GM21526 (cell line): ENCODE measurements around the gene ATP5PB.

Experiments
- ATAC-seq: cut with Tn5 transposase; IDR thresholded peaks from one replicate; pipeline ENCODE4 v1.9.1; 2021; ENCODE audit warnings: moderate library complexity; ENCODE audit not compliant: unreplicated experiment, low FRiP score

Gene ATP5PB, protein sequence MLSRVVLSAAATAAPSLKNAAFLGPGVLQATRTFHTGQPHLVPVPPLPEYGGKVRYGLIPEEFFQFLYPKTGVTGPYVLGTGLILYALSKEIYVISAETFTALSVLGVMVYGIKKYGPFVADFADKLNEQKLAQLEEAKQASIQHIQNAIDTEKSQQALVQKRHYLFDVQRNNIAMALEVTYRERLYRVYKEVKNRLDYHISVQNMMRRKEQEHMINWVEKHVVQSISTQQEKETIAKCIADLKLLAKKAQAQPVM

GRCh38 chr1:111448918-111449702, at the start of gene ATP5PB, which contains the start of gene WDR77:
Gene ATP5PB, plus strand, starts transcription at chr1:111449464. Its CDS starts 78 bp downstream, at chr1:111449542.
Gene WDR77, minus strand, starts transcription at chr1:111449256. Its CDS starts 87 bp downstream, at chr1:111449169.
- ATAC-seq = peak; percentile 84

DNA sequence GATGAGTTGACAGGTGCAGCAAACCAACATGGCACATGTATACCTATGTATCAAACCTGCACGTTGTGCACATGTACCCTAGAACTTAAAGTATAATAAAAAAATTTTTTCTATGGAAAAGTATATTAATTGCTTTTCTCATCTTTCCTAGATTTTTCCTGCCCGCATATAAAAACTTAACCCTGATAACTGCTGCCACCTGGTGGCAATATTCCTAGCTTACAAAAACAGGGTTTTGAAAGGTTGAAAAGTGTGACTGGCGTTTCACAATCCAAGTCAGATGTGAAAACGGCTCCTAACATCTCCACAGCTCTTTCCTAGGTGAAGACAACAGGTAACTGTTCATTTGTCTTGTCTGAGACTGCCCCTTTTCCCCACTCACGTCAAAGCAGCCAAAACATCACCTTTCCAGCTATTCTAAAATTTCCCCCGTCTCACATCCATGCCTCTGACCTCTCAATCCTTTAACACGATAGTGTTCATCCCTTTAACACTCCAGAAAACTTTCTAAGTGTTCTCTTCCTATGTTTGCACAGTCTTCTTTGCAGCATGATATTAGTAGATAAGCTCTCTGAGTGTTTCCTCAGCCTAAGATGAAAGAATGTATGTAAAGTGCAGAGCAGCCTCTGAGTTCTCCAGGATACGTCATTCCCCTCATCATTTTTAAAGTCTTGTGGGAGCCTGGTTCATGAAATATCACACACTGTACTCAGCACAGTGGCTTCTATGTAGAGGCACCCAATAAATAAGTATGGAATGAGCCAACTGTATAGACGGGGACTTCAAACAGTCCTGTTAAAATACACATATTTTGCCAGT, 49.3 kb upstream of the ATP5PB start:
- no peak for ATAC-seq

GRCh38 chr1:111402083-111402482, 47.2 kb upstream of the ATP5PB start:
- ATAC-seq = no peak

DNA sequence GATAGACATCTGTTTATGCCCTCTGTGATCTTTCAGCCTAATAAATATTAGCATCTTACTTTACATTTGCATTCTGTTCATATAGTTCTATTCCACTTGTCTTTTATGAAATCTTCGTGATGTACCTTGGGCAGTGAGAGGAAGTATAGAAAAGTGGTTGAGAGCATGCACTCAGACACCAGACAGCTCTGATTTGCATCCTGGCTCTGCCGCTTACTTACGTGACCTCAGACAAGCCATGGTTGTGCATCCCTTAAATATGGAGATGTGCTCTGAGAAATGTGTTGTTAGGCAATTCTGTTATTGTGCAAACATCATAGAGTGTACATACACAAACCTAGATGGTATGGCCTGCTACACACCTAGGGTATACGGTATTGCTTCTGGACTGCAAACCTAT, 44.7 kb upstream of the ATP5PB start:
- no peak for ATAC-seq

DNA sequence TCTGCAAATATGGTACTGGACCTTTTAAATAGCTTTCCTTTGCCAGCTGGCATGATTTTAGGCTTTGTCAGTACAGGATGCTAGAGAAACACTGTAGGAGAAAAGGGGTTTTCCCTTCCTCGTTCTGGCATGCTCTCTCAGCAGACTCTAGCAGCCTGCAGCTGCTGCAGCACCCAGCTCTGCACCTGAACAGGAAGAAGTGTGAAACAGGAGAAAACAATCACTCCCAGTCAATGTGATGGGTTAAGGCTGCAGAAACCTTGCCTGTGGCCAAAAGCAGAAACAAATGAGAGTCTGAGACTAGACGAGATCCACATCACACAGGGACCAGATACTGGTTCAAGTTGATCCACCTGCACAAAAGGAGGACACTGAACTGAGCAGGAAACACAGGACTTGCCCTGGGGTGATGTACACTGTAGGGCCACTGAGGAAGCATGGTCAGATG, 42.9 kb upstream of the ATP5PB start:
- ATAC-seq = peak; percentile 93

DNA sequence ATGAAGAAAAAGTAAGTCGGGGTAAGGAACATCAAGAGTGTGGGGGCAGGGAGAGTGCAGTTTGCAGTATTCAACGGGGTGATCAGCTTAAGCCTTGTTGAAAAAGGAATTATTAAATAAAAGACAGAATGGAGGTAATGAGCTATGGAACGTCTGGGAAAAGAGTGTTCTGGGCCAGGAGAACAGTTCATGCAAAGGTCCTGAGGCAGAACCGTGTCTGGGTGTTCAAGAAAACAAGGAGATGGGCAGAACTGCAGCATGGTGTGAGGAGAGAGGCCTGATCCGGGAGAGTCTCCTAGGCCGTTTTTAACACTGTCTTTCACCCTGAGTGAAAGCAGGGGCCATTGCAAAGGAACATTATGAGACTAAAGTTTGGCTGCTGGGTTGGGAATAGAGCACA, 42.0 kb upstream of the ATP5PB start:
- ATAC-seq = no peak

GRCh38 chr1:111412839-111413238, 36.4 kb upstream of the ATP5PB start:
- no peak for ATAC-seq

DNA sequence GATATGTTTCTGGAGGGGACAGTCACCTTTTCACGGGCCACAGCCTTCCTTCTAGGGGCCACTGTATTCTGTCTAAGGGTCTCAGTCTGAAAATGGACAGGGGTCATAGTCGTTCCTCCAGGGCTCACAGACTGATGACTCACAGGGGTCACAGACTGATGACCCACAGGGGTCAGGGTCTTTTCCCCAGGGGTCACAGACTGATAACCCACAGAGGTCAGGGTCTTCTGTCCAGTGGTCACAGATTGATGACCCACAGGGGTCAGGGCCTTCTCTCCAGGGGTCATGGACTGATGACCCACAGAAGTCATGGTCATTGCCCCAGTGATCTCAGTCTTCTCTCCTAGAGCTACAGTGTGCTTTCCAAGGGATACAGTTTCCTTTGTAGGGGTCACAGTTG, 34.5 kb upstream of the ATP5PB start:
- ATAC-seq = no peak

- ATAC-seq = no peak
These were observed 33.8 kb upstream of the ATP5PB start for GRCh38 chr1:111415461-111415860.

- no peak for ATAC-seq
These were observed 31.5 kb upstream of the ATP5PB start for GRCh38 chr1:111417755-111418154.

DNA sequence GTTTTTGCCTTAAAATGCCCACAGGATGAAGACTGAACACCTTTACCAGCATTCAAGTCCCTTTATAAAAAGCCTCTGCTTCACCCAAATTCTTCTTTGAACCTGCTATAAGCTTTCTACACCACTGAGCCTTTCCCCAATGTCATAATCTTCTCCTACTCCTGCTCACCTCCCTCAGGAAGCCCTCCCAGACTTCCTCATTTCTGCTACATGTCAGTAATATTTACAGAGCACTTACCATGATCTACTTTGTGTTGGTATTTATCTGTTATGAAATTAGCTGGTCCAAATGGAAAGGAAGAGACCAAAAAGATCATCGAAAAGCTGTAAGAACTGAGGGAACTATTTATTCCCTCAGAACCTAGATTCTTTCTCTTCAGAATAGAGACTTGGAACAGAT, 30.2 kb upstream of the ATP5PB start:
- no peak for ATAC-seq

DNA sequence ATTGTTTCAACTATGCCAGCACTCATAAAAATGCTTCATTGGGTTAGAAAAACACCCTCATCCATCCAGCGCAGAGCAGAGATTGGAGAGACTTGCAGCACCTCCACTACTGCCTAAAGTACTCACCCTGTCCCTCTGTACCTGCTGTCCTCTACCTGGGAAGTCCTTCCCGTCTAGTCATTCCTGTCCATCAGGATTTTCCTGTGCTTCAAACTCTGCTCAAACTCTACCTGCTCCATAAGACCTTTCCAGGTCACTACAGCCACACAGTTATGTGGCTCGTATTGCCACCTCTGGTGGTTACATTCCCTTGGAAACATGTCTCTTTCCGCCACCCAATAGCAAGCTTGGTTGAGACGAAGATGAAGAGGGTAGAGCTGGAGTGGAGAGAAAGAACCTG, 28.9 kb upstream of the ATP5PB start:
- ATAC-seq = no peak

DNA sequence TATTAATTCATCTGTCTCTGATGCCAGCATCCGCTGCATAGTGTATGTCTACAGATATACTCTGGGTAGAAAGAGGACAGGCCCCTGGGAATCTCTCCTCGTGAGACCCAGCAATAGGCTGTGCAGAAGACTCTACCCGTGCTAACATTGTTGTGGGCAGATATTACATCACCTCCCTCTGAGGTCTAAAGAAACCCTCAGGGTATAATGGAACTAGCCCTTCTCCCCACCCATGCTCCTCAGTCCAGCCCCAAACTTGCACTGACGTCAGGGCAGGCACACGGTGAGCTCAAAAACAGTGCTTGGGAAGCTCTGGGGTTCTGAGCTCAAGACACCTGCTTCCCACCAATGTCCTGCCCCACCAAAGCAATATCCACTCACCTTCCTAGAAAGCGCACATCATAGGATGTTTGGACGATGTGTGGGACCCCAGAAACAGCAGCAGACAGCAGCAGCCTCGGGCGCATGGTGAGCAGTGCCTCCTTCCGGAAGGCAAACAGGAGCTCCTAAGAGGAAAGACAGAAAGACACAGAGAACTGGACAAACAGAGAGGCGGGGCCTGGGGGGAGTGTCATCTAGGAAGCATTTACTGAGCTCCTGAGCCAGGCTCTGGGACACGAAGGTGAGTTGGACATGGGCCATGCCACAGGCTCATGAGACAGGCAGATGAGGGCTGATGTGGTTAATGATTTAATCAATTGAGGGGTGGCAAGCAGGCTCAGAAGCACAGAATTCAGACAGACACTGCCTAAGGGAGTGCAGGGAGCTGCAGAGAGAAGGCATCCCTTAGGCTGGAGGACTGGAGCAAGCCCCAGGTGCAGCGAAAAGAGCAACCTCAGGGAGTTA, 26.5 kb upstream of the ATP5PB start:
- no peak for ATAC-seq

DNA sequence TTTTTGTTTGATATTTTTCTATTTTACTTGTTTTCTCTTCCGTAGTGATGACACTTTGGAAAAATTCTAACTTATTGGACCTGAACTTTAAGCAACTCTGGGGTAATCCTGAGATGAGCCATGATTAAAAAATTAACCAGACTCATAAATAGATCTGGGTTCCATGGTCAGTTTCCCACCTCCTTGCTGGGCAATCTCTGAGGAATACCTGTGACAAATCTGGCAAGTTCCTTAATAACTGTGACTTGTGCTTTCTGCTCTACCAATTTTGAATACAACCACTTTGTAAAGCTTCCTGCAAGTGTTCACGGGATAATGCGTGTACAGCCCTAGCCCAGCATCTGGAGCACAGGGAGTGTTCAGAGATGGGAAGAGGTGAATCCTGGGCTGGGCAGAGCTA, 25.0 kb upstream of the ATP5PB start:
- ATAC-seq = no peak

- ATAC-seq = no peak
These were observed 12.5 kb upstream of the ATP5PB start for GRCh38 chr1:111436726-111437125.

GRCh38 chr1:111439461-111440351, 9.6 kb upstream of the ATP5PB start:
- ATAC-seq = no peak

GRCh38 chr1:111441573-111442192, 7.6 kb upstream of the ATP5PB start:
- ATAC-seq = no peak

DNA sequence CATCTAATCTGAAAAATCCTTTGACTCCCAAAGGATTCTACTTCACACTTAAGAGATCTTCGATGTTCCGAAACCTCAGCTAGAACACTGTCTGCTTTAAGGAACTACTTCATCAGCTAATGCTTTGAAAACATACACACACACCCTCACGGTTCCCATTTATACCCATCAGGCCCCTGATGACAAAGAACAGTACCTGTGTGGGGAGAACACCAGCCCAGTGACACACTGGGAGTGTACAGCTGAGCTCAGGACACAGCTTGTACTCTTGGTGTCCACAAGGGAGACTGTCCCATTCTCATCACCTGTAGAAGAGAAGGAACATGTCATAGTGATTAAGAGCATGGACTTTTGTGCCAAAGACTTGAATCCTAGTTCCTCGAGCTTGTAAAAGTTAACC, 6.8 kb upstream of the ATP5PB start:
- no peak for ATAC-seq

DNA sequence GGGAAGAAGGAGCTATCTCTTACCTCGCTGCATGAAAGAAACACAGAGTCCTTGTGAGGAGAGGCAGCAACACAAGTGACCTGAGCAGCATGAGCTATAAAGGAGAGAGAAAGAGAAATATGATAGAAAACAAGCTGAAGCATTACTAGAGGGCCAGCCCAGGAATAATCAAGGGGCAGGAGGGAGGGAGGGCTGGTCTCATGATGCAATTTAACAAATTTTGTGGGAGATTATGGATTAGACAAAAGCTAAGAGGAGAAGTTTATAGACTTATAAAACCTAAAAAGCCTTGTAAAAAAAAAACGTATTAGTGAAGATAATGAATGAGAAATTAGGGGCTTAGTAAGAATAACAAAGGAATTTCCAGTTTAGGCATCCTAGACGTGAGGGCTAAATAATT, 5.2 kb upstream of the ATP5PB start:
- no peak for ATAC-seq
